ENCODE measurements around the gene MISP.

The MISP gene

DNA sequence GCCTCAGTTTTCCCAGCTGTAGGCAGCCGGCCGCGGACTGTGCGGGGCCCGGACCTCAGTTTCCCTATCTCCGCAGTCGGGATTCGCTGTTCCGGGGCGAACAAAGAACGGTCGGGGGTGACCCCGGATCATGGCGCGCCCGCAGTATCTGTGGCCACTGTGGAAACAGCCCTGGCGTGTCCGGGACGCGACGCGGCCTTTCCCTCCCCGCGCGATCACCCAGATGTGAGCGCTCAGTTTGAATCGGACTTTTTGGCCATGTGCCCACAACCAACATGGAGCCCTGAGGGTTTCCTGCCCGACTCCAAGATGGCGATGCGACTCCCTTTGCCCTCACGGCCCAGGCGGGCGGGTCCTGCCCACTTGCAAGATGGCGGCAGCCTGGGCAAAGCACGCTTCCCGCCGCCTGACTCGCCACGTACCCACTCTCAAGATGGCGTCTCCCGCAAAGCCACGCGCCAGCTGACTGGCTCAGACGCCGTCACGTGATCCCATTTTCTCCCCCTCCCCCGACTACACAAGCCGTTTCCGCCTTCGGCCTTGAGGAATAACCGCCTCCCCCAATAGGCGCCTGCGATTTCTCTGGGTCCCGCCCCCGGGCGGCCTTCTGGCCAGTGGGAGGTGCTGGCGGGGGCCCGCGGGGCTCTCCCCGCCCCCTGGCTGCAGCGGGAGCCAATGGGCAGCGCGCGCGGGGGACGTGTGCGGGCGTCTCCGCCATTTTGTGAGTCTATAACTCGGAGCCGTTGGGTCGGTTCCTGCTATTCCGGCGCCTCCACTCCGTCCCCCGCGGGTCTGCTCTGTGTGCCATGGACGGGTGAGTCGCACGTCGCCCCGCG is 46.0 kb downstream of the MISP start, which contains the start of gene PTBP1:
Gene PTBP1, plus strand, starts transcription at position 761 of the 836 bp plus-strand sequence. Its CDS starts 46 bp downstream, at position 807.
- DNase-seq (ENCODE audit: low read depth in 2 of 2) = peak; percentile 100

DNA sequence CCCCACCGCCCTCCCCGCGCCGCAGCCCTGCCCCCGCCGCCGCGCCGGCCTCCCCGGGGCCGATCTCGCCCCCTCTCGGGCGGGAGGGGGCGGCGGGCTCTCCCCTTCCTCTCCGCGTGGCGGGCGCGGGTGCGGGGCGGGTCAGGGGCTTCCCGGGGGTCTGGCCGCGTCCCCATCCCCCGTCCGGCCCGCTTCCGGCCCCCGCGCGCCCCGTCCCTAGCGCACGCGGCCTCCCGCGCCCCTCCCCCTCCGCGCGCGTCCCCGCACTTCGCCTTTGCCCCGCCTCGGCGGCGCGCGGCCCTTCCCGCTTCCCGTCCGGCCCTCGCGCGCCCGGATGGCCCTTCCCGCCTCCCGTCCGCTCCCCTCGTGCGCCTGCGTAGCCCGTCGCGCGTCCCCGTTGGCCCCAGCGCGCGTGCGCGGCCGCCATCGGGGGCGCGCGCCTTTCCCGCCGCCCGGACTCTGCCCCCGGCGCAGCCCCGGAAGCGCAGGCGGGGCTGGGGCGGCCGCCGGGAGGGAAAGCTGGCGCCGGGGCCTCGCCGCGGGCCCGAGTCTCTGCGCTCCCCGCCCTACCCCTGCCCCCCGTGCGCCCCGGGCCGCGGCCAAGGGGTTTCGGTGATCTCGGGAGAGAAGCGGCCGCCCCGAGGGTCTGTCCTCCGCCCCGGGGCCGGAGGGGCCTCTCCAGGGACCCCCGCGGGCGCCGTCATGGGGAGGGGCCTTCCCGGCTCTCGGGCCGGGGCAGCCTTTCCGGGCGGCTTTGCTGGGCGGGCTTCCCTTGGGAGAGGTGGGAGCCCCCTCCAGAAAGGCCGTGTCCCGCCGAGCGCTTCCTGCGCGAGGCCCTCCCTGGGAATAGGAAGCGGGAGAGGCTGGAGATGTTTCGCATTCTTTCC is 46.9 kb downstream of the MISP start:
- DNase-seq (ENCODE audit: low read depth in 2 of 2) = peak; percentile 77 to 79

DNA sequence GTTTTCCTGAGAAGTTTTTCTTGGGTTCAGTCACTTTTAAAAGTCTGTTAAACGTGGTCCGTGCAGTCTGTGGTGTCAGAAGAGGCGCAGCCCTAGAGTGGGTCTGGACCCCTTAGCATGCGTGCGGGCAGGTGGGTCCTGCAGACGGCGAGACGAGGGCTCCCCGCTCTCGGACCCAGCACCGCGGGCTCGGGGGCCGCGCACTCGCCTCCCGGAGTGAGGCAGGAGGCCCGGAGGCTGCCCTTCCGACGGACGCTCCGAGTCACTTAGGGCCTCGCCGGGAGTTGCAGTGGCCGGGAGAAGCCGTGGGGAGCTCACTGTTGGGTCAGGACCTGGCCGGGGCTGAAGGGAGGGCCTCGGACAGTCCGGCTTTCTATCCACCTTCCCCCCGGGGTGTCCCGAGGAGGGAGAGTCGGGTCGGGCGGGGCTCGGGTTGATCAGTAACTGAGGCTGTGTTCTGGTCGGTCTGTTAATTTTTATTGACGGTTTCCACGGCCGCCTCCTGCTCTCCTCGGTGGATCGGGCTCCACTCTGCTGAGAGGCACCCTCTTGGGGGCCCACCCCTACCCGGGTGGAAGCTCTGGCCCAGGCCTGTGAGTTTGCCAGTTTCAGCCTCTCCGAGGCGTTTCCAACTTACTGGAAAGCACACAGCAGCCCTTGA is 47.6 kb downstream of the MISP start:
- DNase-seq (ENCODE audit: low read depth in 2 of 2) = no peak

DNA sequence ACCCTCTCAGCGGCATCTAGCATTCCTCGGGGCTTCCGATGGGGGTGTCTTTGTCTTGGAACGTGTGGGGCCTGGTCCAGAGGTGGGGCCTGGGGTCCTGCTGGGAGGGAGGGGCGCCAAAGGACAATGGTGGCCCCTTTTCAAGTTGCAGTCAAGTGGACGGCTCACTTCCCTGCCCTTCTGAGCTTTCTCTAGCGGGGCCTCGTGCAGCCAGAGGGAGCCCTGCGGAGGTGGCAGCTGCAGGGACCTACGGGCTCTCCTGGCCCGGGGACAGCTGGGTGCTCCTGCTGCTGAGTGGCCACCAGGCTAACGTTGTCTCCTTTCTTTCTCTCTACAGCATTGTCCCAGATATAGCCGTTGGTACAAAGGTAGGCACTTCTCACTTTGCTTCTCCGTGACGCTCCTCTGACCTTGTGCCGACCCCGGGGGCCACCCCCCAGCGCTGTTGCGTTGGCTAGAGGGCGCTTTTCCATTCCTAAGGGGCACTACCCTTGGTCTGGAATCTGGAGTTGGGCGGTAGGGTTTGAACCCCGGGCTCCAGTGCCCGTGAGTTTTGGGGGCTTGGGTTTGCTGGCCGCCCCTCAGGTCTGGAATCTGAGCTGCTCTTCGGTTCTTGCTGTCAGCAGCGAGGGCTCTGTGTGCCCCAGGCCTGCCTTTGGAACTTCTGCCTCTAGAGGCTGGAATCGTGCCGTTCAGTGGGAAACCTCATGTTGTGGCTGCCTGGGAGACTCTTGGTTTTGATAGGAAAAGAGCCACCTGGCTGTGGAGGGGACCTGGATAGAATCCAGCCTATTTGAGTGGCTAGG is 48.4 kb downstream of the MISP start:
- no peak for DNase-seq (ENCODE audit: low read depth in 2 of 2)

DNA sequence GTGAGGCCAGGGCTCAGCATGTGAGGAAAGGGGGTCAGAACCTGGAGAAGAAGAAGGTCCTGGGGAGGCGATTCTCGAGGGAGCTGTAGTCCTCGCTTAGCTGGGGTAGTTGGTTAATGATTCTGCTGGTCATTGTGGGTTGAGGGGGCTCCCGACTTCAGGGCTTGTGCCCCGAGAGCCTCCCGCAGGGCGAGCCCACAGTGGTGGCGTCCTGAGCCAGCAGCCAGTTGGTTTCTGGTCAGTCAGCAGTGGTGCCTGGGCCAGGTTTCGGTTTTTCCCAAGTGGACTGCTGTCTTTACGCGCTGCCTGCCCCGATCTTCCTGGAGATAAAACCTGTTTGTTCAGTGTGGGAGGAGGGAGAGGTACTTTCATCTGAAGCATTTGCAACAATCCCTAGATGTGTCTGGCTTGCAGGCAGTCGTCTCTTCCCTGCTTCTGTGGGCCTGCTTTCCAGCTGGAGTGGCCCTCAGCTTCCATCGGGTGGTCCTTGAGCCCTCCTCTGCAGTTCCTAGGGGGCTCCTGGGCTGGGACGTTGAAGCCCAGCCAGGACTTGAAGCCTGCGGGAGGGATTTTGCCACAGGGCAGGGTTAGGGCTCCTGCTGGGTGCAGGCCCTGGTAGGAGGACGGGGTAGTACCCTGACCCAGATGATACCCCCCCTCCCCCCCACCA is 49.6 kb downstream of the MISP start:
- DNase-seq (ENCODE audit: low read depth in 2 of 2) = no peak

DNA sequence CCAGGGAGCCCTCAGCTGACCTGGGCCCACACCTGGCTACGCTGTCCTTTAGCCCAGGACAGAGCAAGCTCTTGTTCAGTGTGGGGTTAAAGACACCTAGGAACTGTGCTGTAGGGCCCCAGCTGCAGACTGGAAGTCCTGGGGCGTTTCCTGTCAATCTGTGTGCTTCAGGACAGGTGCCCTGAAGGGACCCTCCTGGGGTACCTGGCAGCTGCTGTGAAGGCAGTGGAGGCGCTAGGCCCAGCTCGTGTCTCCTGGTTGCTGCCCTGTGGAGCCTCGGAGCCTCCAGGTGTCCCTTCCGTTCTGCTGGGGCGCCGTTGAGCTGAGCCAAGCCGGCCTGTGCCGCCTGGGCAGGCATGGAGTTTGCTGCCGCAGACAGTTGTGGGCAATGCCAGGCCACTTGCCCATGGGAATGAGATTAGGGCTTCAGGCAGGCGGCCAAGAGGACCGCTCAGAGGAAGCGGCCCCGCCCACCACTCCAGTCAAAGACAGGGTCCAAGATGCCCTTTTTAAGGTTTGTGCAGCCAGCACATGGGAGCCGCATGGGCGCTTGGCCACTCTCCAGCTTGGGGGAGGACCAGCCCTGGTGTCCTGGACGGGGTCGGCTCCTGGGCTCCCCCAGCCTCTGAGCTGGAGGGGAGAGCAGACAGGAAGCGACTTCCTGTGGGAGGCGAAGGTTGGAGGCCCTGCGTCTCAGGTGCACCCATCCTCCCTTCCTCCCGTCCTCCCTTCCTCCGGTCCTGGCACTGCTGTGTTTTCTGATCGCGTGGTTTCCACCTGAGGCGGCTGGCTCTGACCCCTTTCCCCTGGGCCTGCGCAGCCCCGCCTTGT is 50.3 kb downstream of the MISP start:
- no peak for DNase-seq (ENCODE audit: low read depth in 2 of 2)

DNA sequence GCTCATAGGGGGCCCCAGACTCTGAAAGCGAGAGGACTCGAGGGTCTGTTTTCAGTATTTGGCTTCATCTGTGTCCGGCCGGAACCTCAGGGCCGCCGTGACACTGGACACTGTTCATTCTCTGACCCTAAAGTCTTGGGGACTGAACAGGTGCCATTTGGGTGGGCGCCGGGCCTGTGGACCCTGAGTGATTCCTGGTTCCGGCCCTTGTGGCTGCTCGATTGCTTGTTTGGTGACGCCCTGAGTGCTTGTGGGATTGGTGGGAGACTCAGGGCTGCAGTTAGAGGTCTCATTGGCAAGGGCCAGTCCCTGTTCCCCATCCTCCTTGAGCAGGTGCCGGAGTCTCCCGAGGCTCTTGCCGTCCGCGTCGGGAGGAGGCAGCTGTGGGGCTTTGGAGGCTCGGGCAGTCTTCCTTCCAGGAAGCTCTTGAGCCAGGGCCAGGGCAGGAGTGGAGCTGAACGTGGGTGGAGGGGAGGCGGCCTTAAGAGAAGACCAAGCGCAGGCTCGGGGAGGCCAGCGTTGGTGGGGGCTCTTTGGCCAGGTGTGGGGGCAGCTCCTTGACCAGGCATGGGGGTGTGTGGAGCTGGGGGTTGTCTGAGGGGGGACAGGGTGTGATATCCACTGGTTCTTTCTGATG is 51.1 kb downstream of the MISP start:
- no peak for DNase-seq (ENCODE audit: low read depth in 2 of 2)

DNA sequence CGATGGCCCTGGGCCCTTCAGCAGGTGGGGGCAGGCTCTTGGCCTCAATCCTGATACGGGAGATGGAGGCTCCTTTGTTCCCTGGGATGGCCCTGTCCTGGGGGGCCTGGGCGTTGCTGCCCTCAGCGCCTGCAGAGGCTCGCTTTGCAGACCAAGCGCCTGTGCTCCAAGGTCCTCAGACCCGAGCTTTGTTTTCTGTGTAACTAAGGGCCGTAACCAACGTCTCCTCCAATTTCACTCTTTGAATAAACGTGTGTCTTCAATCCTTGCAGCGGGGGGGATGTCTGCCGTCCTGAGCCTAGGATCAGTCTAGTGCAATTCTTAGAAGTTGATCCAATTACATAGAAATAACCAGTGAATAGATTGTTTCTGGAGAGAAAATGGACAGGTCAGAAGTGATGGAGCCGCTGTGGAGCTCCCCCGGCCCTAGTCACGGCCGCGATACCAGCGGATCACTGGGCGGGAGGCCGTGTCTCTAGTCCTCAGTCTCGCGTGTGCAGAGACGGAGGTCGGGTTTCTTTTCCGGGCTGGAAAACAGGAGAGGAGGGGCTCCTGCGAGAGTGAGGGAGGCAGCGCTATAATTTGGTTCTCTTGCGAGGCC is 51.7 kb downstream of the MISP start:
- no peak for DNase-seq (ENCODE audit: low read depth in 2 of 2)

DNA sequence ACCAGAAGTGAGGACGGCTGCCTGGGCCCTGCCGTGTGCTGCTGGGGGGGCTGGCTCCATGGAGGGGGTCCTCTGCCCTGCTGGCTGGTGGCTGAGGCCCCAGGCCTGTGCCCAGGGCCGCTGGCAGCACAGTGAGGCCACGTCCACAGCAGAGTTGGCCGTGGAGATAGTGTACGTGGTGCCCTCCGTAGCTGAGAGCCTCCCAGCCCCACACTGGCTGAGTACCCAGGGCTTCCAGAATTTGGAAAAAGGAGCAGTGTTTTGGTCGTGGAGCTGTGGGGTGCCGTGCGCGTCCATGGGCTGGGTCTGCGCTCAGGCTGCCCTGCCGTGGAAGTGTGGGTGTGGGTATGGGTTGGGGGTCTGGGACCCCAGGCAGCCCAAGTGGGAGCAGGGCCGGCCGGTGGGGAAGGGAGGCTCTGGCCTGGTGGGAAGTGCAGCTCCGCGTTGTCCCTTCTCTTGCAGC is 52.2 kb downstream of the MISP start:
- no peak for DNase-seq (ENCODE audit: low read depth in 2 of 2)

DNA sequence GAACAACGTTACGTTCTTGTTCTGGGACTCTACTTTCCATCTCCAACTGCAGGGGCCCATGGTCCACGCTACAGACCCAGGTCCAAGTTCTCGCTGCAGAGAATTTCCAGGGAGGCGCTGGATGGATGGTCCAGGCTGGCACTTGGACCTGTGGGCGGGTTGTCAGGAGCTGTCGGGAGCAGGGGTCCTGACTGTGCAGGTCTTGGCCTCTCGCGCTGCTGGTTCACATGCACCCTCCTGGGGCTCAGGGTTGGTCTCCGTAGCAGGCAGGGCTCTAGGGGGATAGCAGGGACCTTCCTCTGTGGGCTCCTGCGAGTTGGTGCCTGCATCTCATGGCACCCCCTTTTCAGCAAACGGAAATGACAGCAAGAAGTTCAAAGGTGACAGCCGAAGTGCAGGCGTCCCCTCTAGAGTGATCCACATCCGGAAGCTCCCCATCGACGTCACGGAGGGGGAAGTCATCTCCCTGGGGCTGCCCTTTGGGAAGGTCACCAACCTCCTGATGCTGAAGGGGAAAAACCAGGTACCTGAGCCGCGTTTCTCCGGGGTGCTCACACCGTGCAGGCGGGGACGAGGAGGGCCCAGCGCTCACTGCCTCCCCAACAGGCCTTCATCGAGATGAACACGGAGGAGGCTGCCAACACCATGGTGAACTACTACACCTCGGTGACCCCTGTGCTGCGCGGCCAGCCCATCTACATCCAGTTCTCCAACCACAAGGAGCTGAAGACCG is 52.9 kb downstream of the MISP start:
- DNase-seq (ENCODE audit: low read depth in 2 of 2) = no peak

DNA sequence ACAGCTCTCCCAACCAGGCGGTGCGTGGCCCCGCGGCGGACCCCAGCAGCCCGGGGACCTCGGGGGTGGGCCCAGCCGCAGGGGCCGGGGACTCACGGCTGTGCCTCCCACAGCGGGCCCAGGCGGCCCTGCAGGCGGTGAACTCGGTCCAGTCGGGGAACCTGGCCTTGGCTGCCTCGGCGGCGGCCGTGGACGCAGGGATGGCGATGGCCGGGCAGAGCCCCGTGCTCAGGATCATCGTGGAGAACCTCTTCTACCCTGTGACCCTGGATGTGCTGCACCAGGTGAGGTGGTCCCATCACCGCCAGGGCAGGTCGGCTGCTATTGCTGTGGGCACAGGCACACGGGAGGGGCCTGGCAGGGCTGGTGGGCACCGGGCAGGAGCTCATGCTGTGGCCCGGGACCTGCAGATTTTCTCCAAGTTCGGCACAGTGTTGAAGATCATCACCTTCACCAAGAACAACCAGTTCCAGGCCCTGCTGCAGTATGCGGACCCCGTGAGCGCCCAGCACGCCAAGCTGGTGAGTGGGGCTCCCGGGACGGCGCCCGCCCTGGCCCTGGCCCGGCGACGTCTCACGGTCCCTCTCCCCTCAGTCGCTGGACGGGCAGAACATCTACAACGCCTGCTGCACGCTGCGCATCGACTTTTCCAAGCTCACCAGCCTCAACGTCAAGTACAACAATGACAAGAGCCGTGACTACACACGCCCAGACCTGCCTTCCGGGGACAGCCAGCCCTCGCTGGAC is 53.7 kb downstream of the MISP start:
- DNase-seq (ENCODE audit: low read depth in 2 of 2) = no peak

DNA sequence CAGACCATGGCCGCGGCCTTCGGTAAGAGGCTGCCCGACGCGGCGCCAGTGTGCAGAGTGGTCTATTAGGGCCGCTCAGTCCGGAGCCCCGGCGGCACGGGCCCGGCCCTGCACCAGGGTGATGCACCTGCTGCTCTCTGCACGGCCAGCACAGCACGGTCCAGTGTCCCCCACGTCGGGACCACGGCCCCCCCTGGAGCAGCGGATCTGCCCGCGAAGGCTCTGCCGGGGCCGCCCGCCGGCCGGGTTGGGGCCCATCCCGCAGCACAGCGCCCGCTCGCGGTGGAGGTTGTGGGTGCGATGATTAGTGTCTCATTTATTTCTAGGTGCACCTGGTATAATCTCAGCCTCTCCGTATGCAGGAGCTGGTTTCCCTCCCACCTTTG is 54.2 kb downstream of the MISP start:
- no peak for DNase-seq (ENCODE audit: low read depth in 2 of 2)

DNA sequence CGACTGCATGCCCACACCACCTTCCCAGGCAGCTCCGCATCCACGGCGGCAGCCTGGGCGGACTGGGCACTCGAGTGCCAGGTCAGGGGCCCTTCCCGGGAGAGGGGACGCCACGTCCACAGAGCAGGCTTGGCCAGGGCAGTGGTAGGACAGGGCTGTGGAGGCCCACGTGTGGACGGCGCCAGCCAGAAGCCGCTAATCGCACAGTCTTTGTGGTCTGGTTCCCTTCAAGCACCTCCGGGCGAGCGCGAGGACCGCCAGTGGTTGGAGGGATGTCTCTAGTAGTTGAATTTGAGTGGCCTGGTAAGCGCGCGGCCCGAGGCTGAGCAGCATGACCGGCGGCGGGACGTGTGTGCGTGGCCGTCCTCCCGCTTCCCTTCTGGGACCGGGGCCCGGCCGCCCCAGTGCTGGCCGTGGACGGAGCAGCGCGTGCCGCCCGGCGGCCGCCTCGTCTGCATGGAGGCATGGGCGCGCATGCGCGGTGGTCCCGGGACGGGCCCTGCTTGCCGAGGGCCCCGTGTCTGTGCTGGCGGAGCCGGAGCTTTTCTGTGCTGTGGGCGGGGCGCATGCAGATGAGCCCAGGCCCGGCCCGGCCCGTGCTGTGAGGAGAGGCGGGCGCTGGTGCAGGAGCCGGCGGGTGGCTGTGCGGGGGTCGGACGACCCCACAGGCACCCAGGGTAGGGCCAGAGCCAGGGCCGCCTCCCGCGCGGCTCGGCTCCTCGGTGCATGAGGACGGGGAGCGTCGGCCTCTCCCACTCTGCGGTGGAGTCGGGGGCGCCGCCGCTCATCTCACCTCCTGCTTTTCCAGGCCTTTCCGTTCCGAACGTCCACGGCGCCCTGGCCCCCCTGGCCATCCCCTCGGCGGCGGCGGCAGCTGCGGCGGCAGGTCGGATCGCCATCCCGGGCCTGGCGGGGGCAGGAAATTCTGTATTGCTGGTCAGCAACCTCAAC is 55.0 kb downstream of the MISP start:
- DNase-seq (ENCODE audit: low read depth in 2 of 2) = no peak

DNA sequence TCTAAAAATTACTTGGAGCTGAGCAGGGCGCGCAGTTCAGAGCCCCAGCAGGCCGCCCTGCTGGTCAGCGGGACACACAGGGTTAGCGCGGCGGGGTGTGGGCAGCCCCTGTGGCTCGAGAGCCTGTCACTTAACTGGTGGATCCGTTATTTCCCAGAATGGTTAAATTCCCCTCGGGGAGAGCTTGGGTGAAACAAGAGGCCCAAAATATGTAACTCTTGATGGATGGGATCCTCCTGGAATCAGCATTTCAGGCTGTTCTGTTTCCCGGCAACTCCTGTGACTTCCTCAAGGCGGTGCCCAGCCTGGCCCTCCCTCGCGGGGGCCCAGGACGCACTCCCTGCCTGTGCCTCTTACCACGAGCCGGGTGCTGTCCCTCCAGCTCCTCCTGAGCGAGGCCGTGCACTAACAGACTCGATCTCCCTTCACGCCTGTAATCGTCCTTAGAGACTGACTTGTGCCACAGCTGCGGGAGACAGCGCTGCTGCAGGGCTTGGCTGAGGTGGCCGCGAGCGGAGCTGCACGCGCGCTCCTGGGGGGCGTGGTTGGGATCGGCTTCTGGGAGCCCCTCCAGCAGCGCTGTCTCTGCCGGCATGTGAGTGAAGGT is 56.0 kb downstream of the MISP start:
- DNase-seq (ENCODE audit: low read depth in 2 of 2) = no peak

DNA sequence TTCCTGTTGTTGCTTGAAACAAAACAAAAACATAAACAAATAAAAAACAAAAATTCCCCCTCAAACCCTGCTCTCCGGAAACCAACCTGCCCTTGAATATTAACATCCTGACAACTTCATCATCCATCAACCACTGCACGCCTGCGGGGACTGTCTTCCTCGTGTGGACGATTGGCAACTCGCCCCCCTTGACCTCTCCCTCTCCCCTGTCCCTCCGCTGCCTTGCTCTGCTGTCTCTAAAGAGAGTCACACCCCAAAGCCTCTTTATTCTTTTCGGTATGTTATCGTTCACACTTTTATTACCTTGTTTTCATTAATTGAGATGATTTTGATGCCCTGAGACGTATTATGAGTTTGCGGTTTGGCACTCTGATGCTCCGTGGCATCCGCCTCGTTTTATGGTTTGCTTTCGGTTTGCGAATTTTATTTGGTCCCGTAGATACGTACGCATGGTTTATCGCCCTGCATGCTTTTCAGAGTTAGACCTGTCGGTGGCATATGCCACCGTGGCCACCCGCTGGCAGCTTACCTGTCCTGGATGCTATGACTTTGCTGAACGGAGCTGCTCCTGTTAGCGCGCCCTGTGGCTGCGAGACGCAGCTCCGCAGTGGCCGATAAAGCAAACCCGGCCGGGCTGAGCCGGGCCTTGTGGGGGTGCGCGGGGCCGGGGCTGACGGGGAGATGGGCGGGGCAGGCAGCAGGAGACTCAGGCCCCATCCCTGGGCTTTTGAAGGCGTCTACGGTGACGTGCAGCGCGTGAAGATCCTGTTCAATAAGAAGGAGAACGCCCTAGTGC is 56.9 kb downstream of the MISP start:
- no peak for DNase-seq (ENCODE audit: low read depth in 2 of 2)

Data from fibroblast of skin of left biceps (primary cell).